HepG2 (cell line): ENCODE measurements around the gene CCT5. TPM values are rescaled to one million over a fixed set of nuclear protein-coding genes. Genes with fewer than 3 reads are reported as not detected.

Source experiments
- ATAC-seq: fragments of 200-7000 bp; cut with Tn5 transposase; 3 replicates; pipeline ENCODE4 v1.9.1; 2020; ENCODE audit warnings: mild to moderate bottlenecking, moderate library complexity
- BruUV-seq: library from RNA; stranded (reverse); fragments of 400-500 nt; replicated peaks from 2 replicates; lab custom pipeline; 2021; lab: Mats Ljungman, UMichigan
- CTCF ChIA-PET: fragments of 300-600 bp; formaldehyde crosslinking; extraction: SDS; loops from one replicate; lab custom pipeline; 2021; ENCODE audit warnings: low total read pairs, inconsistent platforms, low intra/inter-chr PET ratio; lab: Yijun Ruan, JAX
- POLR2A ChIA-PET: fragments of 350-600 bp; sonication (Branson Sonifier 250); formaldehyde crosslinking; loops from one replicate; lab custom pipeline; 2020; ENCODE audit warnings: antibody characterized with exemption, inconsistent platforms; lab: Yijun Ruan, JAX
- DNase-seq: peaks from one replicate; pipeline ENCODE4 v3.0.0-alpha.2; 2015; ENCODE audit warnings: low spot score
- FAIRE-seq: peaks from 3 replicates; lab custom pipeline; 2011; peaks lifted over from hg19 to GRCh38; lab: Jason Lieb, UNC
- H2AFZ ChIP-seq: one replicate; pipeline ENCODE4 v1.6.1; 2011; ENCODE audit warnings: low read length, inconsistent platforms
- H3K27ac ChIP-seq: fragments of 300-600 bp; 3 replicates; pipeline ENCODE4 v1.8.0; 2011; ENCODE audit warnings: mixed run types, mild to moderate bottlenecking, mixed read lengths, low read length, inconsistent platforms; ENCODE audit not compliant: insufficient read depth; ENCODE audit errors: extremely low read length
- H3K27me3 ChIP-seq, 2 experiments: fragments of 200-600 bp in 1 of 2; 2 replicates in 1 of 2; 3 replicates in 1 of 2; pipeline versions ENCODE4 v1.6.0 to v1.8.0; 2011; ENCODE audit warnings: low read length in 2 of 2, mild to moderate bottlenecking in 2 of 2, moderate library complexity in 2 of 2, inconsistent platforms in 1 of 2; ENCODE audit not compliant: insufficient read depth in 2 of 2, control insufficient read depth in 1 of 2
- H3K36me3 ChIP-seq, 2 experiments: fragments of 200-600 bp in 1 of 2; replicated peaks in 1 of 2; 2 replicates in 1 of 2; 3 replicates in 1 of 2; pipeline versions ENCODE4 v1.5.1 to v1.8.0; 2011; ENCODE audit warnings: low read length in 2 of 2, inconsistent platforms in 1 of 2; ENCODE audit not compliant: insufficient read depth in 2 of 2, control insufficient read depth in 1 of 2
- H3K4me1 ChIP-seq: 2 replicates; pipeline ENCODE4 v1.5.1; 2012; ENCODE audit warnings: low read length, inconsistent platforms; ENCODE audit not compliant: insufficient read depth
- H3K4me2 ChIP-seq: 2 replicates; pipeline ENCODE4 v1.6.0; 2011; ENCODE audit warnings: low read depth, low read length, inconsistent platforms
- H3K4me3 ChIP-seq, 3 experiments: fragments of 200-600 bp in 1 of 3; sonication (generic), shearing (Covaris generic) in 1 of 3; replicated peaks in 1 of 3; 2 replicates each; pipeline ENCODE4 v1.5.1; 2011 to 2016; ENCODE audit warnings: low read length in 3 of 3, inconsistent platforms in 2 of 3, low read depth in 2 of 3, mild to moderate bottlenecking in 2 of 3, control low read depth in 1 of 3, mixed read lengths in 1 of 3; ENCODE audit not compliant: insufficient read depth in 1 of 3
- H3K79me2 ChIP-seq: one replicate; pipeline ENCODE4 v1.6.1; 2011; ENCODE audit warnings: low read length, inconsistent platforms; ENCODE audit not compliant: insufficient read depth
- H3K9ac ChIP-seq: 2 replicates; pipeline ENCODE4 v1.6.0; 2011; ENCODE audit warnings: mild to moderate bottlenecking, low read depth, low read length, inconsistent platforms; ENCODE audit not compliant: insufficient read depth
- H3K9me3 ChIP-seq: 2 replicates; pipeline ENCODE4 v1.5.1; 2012; ENCODE audit warnings: mild to moderate bottlenecking, low read length
- H4K20me1 ChIP-seq: 2 replicates; pipeline ENCODE4 v1.6.0; 2011; ENCODE audit warnings: inconsistent platforms, mild to moderate bottlenecking, low read length, moderate library complexity; ENCODE audit not compliant: insufficient read depth
- MAFK ChIP-seq, 2 experiments: IDR thresholded peaks in 1 of 2; conservative IDR thresholded peaks in 1 of 2; 2 replicates each; pipeline ENCODE4 v1.6.1; 2011; ENCODE audit warnings: improper control_type of control experiment in 2 of 2, low read length in 2 of 2
- whole genome bisulfite sequencing: methylation state at CpG from one replicate; pipeline ENCODE4 v1.1.6; 2017; ENCODE audit warnings: low lambda C conversion rate; 5-methylcytosine and 5-hydroxymethylcytosine counted together
- in situ Hi-C: cut with HindIII; loops from 2 replicates; pipeline ENCODE4 v1.10.0; 2017; ENCODE audit warnings: low pct_unique_long_range_greater_than_20kb; ENCODE audit not compliant: extremely low pct_ligation_motif_present
- intact Hi-C: fragments of 100-400 bp; cut with micrococcal nuclease; formaldehyde crosslinking; loops from one replicate; pipeline ENCODE4 v1.10.0; 2022; ENCODE audit not compliant: unreplicated experiment
- polyA plus RNA-seq, 8 experiments: library from polyadenylated mRNA; depleted of rRNA in 3 of 8; stranded (reverse) in 7 of 8; unstranded in 1 of 8; fragments of >200 nt; fragmentation: Illumina TruSeq in 4 of 8; extraction: Trizol in 4 of 8; gene quantifications; 2 replicates each; pipeline versions ENCODE4 v1.2.1 to v1.2.3, GENCODE V29; 2011 to 2016; ENCODE audit warnings: low read depth in 4 of 8, missing spikeins in 1 of 8, mixed read lengths in 1 of 8; ENCODE audit not compliant: insufficient read depth in 1 of 8
- total RNA-seq, 5 experiments: library from RNA; depleted of rRNA; stranded (reverse); fragments of >200 nt; fragmentation: Illumina TruSeq; extraction: Trizol; gene quantifications; 2 replicates each; pipeline ENCODE4 v1.2.3, GENCODE V29; 2016; ENCODE audit warnings: low read depth in 1 of 5
- TF ChIP-seq, protein P1 (sequence below): sonication (generic); formaldehyde crosslinking; IDR thresholded peaks from 2 replicates; pipeline ENCODE4 v1.4.0; 2020; ENCODE audit warnings: missing genetic modification reagents, borderline replicate concordance
- TF ChIP-seq, protein P2 (sequence below): sonication (generic); formaldehyde crosslinking; IDR thresholded peaks from 2 replicates; pipeline ENCODE4 v1.4.0; 2020; ENCODE audit warnings: mild to moderate bottlenecking, missing genetic modification reagents

CCT5 gene
- total and polyA plus RNA-seq, 2 of the 13 experiments (the other 11 are each of a cell fraction or from before 2014, with no cell fraction given) = 319 to 708 TPM

DNA sequence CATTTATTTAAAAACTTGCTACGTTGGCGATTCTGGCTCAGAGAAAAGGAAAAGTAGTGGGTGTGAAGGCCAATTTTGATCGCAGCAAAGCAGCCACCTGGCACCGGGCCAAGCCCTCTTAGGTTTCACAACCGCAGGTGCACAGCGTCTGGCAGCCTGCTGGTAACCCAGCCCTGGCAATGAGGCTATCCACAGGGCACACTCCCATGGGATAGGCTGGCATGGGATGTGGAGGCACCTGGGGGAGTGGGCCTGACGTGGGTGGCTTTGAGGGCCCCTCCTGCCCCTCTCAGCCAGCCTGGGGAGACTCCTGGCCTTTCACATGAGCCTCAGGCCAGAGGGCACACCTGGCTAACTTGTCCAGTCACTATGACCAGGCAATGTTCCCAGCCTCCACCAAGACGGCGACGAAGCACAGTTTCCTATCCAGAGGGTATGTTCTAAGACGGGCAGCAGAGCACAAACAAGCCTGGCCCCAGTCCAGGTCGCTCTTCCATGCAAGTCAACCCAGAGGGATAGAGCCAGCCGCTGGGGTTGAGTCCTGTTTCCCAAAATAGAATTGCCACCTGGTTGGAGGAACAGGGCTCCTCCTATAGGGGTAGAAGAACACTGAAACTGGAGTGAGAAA lies 38.6 kb downstream of the CCT5 start:
- no TSS peak for BruUV-seq

More for the DNA sequence above, 38.6 kb downstream of the CCT5 start:
- Histone ChIP-seq H3K9me3 (no peaks in the 10 kb centered on the region), H3K27ac (no peak overlapping the region), H3K9ac (no peak overlapping the region), H3K27me3 (no peaks in the 10 kb centered on the region), H2AFZ (no peak overlapping the region), H4K20me1 (no peaks in the 10 kb centered on the region), H3K4me3 (no peak overlapping the region), H3K36me3 (peaks cover 2 to 15% of the 10 kb centered on the region in 2 experiments; a peak in 3 of 5 replicates), H3K4me2 (no peak overlapping the region), H3K4me1 (no peaks in the 10 kb centered on the region), H3K79me2 (no peaks in the 10 kb centered on the region)
- intact Hi-C loops = no loop called here
- ATAC-seq = no peak
- ChIA-PET CTCF (no interaction called here), POLR2A (no interaction called here)
- WGBS = 98% methylated on average over 9 of the region's 13 CpGs
- in situ Hi-C loops = loop anchor here (10.0 kb wide), 2 partner anchors 76 to 336 kb away; no protein-coding TSS in a partner anchor
- no peak for FAIRE-seq
- TF ChIP-seq, protein P1, sequence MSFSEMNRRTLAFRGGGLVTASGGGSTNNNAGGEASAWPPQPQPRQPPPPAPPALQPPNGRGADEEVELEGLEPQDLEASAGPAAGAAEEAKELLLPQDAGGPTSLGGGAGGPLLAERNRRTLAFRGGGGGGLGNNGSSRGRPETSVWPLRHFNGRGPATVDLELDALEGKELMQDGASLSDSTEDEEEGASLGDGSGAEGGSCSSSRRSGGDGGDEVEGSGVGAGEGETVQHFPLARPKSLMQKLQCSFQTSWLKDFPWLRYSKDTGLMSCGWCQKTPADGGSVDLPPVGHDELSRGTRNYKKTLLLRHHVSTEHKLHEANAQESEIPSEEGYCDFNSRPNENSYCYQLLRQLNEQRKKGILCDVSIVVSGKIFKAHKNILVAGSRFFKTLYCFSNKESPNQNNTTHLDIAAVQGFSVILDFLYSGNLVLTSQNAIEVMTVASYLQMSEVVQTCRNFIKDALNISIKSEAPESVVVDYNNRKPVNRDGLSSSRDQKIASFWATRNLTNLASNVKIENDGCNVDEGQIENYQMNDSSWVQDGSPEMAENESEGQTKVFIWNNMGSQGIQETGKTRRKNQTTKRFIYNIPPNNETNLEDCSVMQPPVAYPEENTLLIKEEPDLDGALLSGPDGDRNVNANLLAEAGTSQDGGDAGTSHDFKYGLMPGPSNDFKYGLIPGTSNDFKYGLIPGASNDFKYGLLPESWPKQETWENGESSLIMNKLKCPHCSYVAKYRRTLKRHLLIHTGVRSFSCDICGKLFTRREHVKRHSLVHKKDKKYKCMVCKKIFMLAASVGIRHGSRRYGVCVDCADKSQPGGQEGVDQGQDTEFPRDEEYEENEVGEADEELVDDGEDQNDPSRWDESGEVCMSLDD = no peak
- TF ChIP-seq MAFK (conservative IDR thresholded peaks at IDR 0.05 in 1 of 2, IDR thresholded peaks at IDR 0.05 in 1 of 2; ENCODE audit: low read length in 2 of 2) = peak in 1 of 2 experiments; percentile 38; a peak in 1 of 4 replicates
- TF ChIP-seq, protein P2, sequence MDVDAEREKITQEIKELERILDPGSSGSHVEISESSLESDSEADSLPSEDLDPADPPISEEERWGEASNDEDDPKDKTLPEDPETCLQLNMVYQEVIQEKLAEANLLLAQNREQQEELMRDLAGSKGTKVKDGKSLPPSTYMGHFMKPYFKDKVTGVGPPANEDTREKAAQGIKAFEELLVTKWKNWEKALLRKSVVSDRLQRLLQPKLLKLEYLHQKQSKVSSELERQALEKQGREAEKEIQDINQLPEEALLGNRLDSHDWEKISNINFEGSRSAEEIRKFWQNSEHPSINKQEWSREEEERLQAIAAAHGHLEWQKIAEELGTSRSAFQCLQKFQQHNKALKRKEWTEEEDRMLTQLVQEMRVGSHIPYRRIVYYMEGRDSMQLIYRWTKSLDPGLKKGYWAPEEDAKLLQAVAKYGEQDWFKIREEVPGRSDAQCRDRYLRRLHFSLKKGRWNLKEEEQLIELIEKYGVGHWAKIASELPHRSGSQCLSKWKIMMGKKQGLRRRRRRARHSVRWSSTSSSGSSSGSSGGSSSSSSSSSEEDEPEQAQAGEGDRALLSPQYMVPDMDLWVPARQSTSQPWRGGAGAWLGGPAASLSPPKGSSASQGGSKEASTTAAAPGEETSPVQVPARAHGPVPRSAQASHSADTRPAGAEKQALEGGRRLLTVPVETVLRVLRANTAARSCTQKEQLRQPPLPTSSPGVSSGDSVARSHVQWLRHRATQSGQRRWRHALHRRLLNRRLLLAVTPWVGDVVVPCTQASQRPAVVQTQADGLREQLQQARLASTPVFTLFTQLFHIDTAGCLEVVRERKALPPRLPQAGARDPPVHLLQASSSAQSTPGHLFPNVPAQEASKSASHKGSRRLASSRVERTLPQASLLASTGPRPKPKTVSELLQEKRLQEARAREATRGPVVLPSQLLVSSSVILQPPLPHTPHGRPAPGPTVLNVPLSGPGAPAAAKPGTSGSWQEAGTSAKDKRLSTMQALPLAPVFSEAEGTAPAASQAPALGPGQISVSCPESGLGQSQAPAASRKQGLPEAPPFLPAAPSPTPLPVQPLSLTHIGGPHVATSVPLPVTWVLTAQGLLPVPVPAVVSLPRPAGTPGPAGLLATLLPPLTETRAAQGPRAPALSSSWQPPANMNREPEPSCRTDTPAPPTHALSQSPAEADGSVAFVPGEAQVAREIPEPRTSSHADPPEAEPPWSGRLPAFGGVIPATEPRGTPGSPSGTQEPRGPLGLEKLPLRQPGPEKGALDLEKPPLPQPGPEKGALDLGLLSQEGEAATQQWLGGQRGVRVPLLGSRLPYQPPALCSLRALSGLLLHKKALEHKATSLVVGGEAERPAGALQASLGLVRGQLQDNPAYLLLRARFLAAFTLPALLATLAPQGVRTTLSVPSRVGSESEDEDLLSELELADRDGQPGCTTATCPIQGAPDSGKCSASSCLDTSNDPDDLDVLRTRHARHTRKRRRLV (CRISPR knock-in tag) = no peak
- no peak for DNase-seq
